DMS153 (cell line): ENCODE measurements around the gene THBS2.
"Not testable (repeated sequence)": the region's sequence is repeated elsewhere in the genome, so short reads cannot be mapped to it uniquely, and the experiment has no call there.

Experiments
- DNase-seq: peaks from one replicate; lab custom pipeline; 2025; lab: John Stamatoyannopoulos, UW

THBS2 gene

DNA sequence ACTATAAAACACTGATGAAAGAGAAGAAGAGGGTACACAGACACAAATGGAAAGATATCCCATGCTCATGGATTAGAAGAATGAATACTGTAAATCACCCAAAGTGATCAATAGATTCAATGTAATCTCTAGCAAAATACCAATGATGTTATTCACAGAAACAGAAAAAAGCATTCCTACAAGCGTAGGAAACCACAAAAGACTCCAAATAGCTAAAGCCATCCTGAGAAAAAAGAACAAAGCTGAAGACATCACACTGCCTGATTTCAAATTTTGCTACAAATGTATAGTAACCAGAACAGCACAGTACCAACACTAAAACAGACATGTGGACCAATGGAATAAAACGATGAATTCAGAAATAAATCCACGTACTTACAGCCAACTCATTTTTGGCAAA is 43.0 kb downstream of the THBS2 start:
- DNase-seq, result no peak

- no peak for DNase-seq
Observed at GRCh38 chr6:169208011-169208410, 45.6 kb downstream of the THBS2 start.

GRCh38 chr6:169207482-169207881 is 46.2 kb downstream of the THBS2 start:
- no peak for DNase-seq

DNA sequence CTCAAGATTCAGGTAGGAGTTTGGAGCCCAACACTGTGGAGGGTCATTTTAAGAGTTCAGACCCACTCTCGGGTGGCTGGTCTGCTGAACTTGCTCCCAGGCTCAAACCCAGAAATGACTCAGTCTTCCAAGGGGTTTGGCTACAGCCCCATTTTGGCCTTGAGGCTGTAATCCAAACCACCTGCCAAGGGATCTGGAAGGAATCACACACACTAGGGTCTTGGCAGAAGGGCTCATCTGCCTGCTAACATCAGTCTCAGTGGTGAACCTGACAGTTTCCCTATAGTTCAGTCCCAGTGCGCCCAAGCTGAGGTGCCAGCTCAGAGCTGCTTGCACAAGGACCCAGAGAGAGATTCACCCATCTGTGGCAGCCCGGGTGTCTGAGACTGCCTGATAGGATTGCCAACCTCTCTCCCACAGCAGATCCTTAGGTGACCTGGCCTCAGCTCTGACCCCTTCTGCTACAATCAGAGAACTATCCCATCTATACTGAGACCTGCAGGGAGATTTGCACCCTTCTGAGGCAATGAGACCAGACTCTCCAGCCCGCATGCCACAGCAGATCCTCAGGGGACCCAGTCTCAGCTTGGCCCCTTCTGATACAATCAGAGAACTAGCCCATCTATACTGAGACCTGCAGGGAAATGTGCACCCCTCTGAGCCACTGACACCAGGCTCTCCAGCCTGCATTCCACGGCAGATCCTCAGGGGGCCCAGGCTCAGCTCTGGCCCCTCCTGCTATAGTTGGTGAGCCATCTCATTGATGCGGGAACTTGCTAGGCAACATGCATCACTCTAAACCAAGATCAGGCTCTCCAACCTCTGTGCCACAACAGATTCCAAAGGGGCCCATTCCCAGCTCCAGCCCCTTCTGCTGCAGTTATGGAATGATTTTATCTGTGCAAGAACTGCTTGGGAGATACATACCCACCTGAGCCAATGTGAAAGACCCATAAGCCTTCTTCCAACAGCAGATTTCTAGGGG is 48.2 kb downstream of the THBS2 start:
- no peak for DNase-seq

DNA sequence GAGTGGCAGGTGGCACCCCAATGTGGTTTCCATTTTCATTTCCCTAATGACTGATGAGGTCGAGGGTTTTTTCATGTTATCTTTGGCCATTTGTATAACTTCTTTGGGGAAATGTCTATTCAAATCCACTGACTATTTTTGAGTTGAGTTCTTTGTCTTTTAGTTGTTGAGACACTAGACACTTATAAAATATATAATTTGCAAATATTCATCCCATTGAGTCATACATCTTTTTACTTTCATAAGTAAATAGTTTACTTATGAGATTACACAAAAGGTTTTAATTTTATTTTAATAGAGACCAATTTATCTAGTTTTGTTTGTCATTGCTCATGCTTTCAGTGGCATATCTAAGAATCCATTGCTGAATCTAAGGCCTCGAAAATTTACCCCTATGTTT is 49.5 kb downstream of the THBS2 start:
- no peak for DNase-seq

DNA sequence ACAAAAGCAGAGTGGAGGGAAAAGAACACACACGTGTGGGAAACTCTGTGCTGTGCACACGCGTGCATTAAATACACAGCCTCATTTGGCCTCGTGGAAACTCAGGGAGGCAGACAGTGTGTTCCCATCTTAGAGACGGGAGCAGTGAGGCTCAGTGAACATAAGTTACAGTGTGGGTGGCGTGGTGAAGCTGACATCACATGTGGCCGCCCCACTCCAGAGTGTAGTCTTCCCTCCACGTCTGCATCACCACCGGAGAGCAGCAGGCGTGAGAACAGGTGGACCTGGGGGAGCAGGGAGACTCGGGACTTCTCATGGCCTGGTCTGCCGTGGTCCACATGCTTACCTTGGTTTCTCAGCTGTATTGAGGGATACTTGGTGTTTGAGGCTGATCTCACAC is 51.7 kb downstream of the THBS2 start:
- no peak for DNase-seq

DNA sequence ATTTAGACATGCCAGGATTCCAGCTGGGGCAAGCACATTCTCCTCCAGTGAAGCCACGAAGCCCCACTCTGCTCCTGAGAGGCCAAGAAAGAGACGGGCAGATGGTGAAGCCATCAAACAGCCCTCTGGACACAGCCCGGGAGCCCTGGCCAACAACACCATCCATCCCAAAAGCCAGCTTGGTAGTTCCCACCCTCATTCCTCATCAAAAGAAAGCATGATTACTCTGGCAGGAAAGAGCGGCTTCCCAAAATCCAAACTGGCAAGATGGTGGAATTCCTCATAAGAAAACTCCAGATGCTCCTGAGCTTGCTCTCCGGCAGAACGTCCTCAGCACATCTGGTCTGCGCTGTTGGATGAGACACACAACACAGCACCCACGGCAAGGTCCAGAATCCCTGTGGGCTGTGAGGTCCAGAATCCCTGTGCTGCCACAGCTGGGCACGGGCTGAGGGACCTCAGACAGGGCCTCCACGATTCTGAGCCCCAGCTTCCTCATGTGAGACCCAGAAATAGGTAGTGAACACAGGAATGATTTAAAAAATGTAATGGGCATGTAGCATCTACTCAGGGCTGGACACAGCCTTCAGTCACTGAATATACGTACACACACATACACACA is 52.6 kb downstream of the THBS2 start:
- DNase-seq, result no peak

- DNase-seq, result no peak
Observed at GRCh38 chr6:169199625-169200335, 53.9 kb downstream of the THBS2 start.

DNA sequence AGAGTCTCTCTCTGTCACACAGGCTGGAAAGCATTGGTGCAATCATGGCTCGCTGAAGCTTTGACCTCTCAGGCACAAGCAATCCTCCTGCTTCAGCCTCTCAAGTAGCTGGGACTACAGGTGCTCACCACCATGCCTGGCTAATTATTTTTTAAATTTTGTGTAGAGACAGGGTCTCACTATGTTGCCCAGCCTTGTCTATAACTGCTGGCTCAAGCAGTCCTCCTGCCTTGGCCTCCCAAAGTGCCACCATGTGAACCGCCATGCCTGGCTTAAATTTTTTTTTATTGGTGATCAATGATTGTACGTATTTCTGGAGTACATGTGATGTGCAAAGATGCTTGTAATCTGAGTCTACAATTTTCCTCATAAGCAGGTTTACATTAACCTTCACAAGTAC is 54.8 kb downstream of the THBS2 start:
- no peak for DNase-seq

DNA sequence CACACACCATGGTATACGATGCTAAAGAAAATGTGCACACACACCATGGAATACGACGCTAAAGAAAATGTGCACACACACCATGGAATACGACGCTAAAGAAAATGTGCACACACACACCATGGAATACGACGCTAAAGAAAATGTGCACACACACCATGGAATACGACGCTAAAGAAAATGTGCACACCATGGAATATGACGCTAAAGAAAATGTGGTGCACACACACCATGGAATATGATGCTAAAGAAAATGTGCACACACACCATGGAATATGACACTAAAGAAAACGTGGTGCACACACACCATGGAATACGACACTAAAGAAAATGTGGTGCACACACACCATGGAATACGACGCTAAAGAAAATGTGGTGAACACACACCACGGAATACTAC is 55.7 kb downstream of the THBS2 start:
- not testable (repeated sequence) for DNase-seq

DNA sequence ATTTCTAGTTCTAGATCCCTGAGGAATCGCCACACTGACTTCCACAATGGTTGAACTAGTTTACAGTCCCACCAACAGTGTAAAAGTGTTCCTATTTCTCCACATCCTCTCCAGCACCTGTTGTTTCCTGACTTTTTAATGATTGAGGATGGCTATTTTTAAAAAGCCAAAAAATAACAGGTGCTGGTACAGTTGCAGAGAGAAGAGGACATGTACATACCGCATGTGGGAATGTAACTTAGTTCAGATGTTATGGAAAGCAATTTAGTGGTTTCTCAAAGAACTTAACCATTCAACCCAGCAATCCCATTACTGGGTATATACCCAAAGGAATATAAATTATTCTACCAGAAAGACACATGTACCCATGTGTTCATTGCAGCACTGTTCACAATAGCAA is 57.4 kb downstream of the THBS2 start:
- not testable (repeated sequence) for DNase-seq

- no peak for DNase-seq
Observed at GRCh38 chr6:169194737-169195136, 58.9 kb downstream of the THBS2 start.

GRCh38 chr6:169190970-169191369 is 62.7 kb downstream of the THBS2 start:
- DNase-seq, result no peak

- no peak for DNase-seq
Observed at GRCh38 chr6:169190144-169190584, 63.5 kb downstream of the THBS2 start.

DNA sequence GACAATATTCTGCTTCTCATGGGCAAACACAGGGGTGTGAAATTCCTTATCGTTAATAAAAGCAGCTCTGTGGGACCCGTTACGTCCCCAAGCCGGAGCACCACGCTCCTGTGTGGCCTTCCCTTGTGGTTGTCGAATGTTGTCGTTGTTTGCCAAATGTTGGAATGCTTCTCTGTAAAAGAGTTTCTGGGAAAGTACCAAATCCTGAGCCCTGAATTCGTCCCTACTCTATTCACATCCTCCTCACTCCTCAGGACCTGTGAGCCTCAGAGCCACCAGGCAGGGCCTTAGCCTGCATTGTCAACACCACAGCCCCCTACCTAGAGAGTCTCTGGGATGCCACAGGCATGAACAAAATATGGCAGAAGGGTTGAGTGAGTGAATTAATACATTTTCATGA is 64.0 kb downstream of the THBS2 start:
- no peak for DNase-seq

DNA sequence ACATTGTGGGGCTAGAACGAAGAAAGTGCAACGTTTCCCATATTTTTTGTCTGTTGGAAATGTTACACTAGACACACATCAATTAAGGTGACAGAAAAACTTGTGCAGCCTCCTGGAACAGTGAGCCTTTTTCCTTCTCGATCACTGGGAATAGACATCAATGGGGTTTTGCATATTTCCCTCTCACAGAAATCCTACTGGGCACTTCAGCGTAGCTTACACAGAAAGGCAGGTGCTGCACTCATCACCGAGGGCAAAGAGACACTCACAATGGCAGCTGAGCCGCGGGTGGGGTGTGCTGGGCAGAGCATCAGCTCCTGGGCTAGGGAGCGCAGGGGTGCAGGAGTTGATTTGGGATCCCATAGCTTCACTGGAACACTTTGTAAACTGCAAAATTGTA is 64.5 kb downstream of the THBS2 start:
- DNase-seq, result peak; percentile 54

DNA sequence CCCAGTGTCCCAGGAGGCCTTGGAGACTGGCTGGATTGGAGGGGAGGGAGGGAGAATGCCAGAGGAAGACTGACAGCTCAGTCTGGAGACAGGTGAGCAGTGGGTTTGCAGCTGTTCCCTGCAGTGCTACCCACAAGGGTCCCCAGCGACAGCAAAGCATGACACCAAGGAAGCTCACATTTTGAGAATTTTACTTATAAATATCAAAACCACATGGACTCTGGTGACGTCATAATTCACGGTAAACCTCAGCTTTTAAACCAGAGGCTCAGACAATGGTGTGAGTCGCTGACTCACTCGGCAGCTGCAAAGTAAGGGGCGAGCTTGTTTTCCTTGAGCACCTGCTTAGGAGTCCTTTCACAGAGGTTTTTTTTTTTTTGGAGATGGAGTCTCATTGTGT is 65.2 kb downstream of the THBS2 start:
- DNase-seq, result peak; percentile 7

DNA sequence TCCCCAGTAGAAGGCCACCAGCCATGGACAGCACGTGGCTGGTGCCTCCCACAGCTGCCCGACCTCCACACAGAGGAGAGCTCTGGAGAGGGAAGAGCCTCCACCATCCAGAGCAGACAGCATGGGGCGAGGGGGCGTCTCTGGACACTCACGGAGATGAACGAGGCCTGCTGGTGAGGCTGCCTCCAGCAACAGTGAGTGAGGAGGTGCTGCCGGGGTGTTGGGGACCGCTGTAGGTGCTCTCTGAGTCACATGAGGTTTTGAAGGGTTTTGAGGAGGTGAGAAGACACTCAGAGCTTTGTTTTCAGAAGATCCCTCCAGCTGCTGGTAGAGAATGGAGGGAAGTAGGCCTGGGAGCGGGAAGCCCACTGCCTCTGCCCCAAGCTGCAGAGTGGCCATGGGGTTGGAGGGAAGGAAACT is 65.6 kb downstream of the THBS2 start:
- DNase-seq, result no peak

- DNase-seq, result no peak
Observed at GRCh38 chr6:169186496-169187169, 67.0 kb downstream of the THBS2 start.

DNA sequence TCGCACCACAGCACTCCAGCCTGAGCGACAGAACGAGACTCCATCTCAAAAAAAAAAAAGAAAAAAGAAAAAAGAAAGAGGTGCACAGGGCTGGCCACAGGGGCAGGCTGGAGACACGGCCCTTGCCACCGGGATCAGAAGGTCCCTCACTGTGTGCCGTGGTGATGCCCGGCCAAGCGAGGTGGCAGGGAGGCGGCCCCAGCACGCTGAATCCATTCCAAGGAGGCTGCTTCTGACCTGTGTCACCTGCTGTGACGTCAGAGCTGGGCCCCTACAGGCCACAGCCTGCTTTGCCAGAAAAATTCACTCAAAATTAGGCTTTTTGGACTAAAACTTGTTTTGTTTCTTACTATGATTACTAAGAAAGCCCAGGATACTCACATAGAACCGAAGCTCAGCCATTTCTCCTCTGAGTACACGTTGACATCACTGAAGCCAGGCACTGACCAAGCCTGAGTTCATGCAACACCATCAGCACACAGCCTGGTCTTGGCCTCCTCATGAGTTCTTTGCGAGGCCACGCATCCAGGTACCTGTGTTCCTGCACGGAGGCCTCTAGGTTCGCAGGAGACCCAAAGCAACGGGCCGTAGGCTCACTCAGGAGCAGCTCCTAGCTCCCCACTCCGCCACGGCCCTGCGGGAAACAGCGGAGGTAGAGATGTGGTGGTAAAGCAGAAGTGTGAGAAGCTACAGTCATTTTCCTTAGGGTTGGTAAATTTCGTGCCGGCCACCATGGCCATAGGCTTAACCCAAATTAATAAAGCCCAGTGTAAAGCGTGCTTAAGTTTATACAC is 67.8 kb downstream of the THBS2 start:
- no peak for DNase-seq

- no peak for DNase-seq
Observed at GRCh38 chr6:169185011-169185521, 68.6 kb downstream of the THBS2 start.
